Measurements from ENCODE around the gene BGN.

DNA sequence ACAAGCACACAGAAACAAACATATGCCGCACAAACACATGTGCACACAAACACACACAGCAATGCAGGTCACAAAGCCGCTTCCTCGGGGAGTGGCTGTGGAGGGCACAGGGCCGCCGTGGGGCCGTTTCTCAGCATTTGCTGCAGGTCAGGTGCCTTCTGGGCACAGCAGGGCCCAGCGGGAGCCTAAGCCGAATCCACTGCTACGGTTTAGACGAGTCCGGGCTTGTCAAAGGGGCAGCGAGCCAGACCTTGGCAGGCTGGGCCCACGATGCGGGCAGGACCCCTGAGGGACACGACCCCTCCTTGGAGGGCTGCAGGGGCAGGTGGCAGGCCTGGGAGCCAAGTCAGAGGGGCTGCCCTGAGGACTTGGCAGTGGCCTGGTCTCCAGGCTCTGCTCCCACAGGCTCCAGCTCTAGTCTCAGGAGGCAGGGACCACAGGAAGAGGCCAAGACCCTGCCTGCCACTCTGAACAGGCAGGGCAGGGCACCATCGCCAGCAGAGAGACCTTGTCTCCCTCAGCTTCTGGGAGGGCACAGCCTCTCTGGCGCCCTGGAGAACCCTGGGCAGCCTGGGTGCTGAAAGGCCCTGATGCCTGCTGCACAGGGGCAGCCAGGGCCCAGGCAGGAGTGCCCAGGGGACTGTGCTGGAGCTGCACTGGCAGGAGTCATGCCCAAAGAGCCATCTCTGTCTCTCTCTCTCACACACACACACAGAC lies 17.2 kb downstream of the BGN start:
- TF ChIP-seq ISL1 (CRISPR knock-in tag; IDR thresholded peaks at IDR 0.05) (no peak), POU6F1 (CRISPR knock-in tag; IDR thresholded peaks at IDR 0.05; ENCODE audit: borderline replicate concordance, low read depth) (no peak), ZFP30 (CRISPR knock-in tag; IDR thresholded peaks at IDR 0.05) (no peak)
- TF ChIP-seq, protein P1, sequence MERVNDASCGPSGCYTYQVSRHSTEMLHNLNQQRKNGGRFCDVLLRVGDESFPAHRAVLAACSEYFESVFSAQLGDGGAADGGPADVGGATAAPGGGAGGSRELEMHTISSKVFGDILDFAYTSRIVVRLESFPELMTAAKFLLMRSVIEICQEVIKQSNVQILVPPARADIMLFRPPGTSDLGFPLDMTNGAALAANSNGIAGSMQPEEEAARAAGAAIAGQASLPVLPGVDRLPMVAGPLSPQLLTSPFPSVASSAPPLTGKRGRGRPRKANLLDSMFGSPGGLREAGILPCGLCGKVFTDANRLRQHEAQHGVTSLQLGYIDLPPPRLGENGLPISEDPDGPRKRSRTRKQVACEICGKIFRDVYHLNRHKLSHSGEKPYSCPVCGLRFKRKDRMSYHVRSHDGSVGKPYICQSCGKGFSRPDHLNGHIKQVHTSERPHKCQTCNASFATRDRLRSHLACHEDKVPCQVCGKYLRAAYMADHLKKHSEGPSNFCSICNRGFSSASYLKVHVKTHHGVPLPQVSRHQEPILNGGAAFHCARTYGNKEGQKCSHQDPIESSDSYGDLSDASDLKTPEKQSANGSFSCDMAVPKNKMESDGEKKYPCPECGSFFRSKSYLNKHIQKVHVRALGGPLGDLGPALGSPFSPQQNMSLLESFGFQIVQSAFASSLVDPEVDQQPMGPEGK (CRISPR knock-in tag; IDR thresholded peaks at IDR 0.05; ENCODE audit: borderline replicate concordance): no peak

Data from SK-N-SH treated with all-trans-retinoic acid at 6 μM for 48 hours (cell line).